GM21367 (cell line): ENCODE measurements around the gene IL12RB2.

ENCODE experiments used
- ATAC-seq: cut with Tn5 transposase; IDR thresholded peaks from one replicate; pipeline ENCODE4 v1.9.1; 2021; ENCODE audit not compliant: unreplicated experiment

The IL12RB2 gene

GRCh38 chr1:67346982-67347381 is 39.3 kb downstream of the IL12RB2 start:
- no peak for ATAC-seq

GRCh38 chr1:67347688-67348472 is 40.2 kb downstream of the IL12RB2 start:
- no peak for ATAC-seq

GRCh38 chr1:67348586-67349252 is 41.0 kb downstream of the IL12RB2 start:
- no peak for ATAC-seq

GRCh38 chr1:67350783-67351182 is 43.1 kb downstream of the IL12RB2 start:
- ATAC-seq = no peak

GRCh38 chr1:67352211-67352610 is 44.5 kb downstream of the IL12RB2 start:
- ATAC-seq = no peak

GRCh38 chr1:67355745-67356424 is 48.2 kb downstream of the IL12RB2 start:
- ATAC-seq = no peak

- ATAC-seq = no peak
Observed at GRCh38 chr1:67359592-67359991, 51.9 kb downstream of the IL12RB2 start.

GRCh38 chr1:67361641-67362040 is 54.0 kb downstream of the IL12RB2 start:
- ATAC-seq = no peak

- no peak for ATAC-seq
Observed at GRCh38 chr1:67367370-67368045, 59.8 kb downstream of the IL12RB2 start.

GRCh38 chr1:67368046-67368514 is 60.4 kb downstream of the IL12RB2 start:
- no peak for ATAC-seq

- no peak for ATAC-seq
Observed at GRCh38 chr1:67371043-67371442, 63.4 kb downstream of the IL12RB2 start.

GRCh38 chr1:67371681-67372080 is 64.0 kb downstream of the IL12RB2 start:
- ATAC-seq = no peak

GRCh38 chr1:67372136-67372535 is 64.5 kb downstream of the IL12RB2 start:
- ATAC-seq = no peak

GRCh38 chr1:67372898-67373297 is 65.2 kb downstream of the IL12RB2 start:
- ATAC-seq = no peak

- no peak for ATAC-seq
Observed at GRCh38 chr1:67376381-67376780, 68.7 kb downstream of the IL12RB2 start.

GRCh38 chr1:67377253-67377652 is 69.6 kb downstream of the IL12RB2 start:
- no peak for ATAC-seq

- no peak for ATAC-seq
Observed at GRCh38 chr1:67381154-67381553, 73.5 kb downstream of the IL12RB2 start.

- ATAC-seq = no peak
Observed at GRCh38 chr1:67382292-67382691, 74.6 kb downstream of the IL12RB2 start.

- ATAC-seq = no peak
Observed at GRCh38 chr1:67383999-67384638, 76.4 kb downstream of the IL12RB2 start.

GRCh38 chr1:67390041-67390887 is 82.6 kb downstream of the IL12RB2 start:
- no peak for ATAC-seq
